NAMALWA (cell line): Measurements from ENCODE around the gene ACP4.
A peak's percentile ranks its signal among the peaks of the same experiment; 100 is the strongest.
"Not testable (repeated sequence)": the region's sequence is repeated elsewhere in the genome, so short reads cannot be mapped to it uniquely, and the experiment has no call there.

Experiments
- DNase-seq: peaks from one replicate; pipeline ENCODE4 v3.0.0-alpha.2; 2015; ENCODE audit warnings: low spot score

Gene ACP4

GRCh38 chr19:50797781-50798658 lies 7.8 kb downstream of the ACP4 start:
- DNase-seq, result no peak

GRCh38 chr19:50798659-50799546 lies 8.7 kb downstream of the ACP4 start:
- no peak for DNase-seq

GRCh38 chr19:50799547-50799851 lies 9.3 kb downstream of the ACP4 start:
- no peak for DNase-seq

- DNase-seq, result no peak
These were observed 10.9 kb downstream of the ACP4 start for GRCh38 chr19:50801107-50801506.

GRCh38 chr19:50803633-50804419 lies 13.6 kb downstream of the ACP4 start:
- DNase-seq, result peak; percentile 46

DNA sequence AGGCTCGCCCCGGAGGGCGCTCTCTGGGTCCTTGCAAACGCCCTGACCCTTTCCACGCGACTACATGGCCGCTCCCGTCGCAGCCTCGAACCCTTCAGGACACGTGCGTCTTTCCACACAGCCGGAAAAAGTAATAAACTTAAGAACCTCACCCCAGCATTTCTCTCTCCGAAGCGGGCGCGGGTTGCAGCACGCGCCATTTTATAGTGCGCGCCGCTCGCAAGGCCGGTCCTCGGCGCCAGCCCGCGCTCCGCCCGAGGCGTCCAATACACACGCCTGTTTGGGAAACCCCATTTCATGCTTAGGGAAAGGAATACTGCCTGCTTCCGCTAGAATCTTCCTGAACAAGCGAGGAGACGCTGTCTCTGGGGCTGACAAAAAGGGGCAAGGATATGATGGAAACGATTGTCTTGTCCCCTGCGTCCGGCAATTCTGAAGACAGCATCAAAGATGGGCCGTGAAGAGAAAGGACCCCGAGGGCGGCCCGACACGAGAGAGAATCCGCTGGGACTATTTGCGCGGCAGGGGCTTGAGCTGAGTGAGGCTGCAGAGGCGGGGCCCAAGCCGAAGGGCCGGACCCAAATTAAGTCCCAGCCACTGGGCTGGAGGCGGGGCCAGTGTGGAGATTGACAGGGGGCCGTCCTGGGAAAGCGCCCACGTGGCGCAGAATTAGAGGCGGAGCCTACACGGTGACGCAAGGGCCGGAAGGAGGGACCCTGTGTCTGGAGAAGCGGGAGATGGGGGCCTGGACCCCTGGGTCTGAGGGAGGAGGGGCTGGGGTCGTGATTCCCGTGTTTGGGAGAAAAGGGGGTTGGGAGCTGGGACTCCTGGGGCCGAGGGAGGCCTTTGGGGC lies 14.4 kb downstream of the ACP4 start:
- peak; percentile 99 for DNase-seq

- DNase-seq, result no peak
These were observed 18.6 kb downstream of the ACP4 start for GRCh38 chr19:50808856-50809255.

DNA sequence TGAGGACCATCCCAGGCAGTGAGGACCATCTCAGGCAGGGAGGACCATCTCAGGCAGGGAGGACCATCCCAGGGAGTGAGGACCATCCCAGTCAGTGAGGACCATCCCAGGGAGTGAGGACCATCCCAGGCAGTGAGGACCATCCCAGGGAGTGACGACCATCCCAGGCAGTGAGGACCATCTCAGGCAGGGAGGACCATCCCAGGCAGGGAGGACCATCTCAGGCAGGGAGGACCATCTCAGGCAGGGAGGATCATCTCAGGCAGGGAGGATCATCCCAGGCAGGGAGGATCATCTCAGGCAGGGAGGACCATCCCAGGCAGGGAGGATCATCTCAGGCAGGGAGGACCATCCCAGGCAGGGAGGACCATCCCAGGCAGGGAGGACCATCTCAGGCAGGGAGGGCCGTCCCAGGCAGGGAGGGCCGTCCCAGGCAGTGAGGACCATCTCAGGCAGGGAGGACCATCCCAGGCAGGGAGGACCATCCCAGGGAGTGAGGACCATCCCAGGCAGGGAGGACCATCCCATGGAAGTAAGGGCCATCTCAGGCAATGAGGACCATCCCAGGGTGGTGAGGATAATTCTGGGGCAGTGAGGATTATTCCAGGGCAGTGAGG lies 21.5 kb downstream of the ACP4 start:
- not testable (repeated sequence) for DNase-seq

GRCh38 chr19:50812474-50812873 lies 22.3 kb downstream of the ACP4 start:
- DNase-seq, result no peak

GRCh38 chr19:50814883-50815282 lies 24.7 kb downstream of the ACP4 start:
- no peak for DNase-seq

GRCh38 chr19:50815439-50815838 lies 25.2 kb downstream of the ACP4 start:
- no peak for DNase-seq

DNA sequence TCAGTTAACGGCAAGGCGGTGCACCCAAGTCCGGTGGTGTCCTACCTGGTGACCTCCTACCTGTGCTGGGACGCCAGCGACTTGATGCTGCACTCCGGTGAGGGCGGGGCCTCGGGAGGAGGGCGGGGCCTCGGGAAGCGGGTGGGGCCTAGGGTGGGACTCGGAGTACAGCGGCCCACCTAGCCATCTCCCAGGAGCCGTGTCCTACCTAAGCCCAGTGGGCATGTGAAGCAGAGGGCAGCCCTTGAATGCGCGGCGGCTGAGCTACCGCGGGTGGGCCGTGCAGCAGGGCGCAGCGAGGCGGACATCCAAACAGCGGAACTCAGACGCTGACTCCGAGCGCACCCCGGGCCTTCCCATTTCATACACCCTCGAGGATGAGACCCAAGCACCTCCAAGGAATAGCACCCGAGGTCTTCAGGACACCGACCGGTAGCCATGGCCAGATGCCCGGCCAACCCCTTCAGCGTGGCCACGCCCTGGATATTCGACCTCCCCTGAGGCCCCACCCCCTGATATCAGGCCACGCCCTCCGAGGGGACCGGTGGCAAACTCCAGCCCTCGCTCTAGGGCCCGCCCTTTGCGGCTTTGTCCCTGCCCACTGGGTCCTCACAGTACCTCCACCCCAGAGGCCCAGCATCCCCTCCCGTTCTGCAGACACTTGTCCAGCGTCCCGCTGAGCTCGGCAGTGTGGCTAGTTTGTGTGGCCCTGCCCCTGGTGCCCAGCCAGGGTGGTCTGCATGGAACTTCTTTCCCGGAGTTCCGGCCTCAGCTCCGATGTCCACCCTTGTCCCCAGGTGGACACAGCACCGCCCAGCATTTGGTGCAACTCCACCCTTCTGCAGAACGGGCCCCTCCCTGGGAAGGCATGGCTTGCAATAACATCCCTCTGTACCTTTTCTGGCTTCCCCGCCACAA lies 28.0 kb downstream of the ACP4 start:
- DNase-seq, result peak; percentile 60

GRCh38 chr19:50818859-50819472 lies 28.8 kb downstream of the ACP4 start:
- DNase-seq, result peak; percentile 62

GRCh38 chr19:50819636-50820035 lies 29.4 kb downstream of the ACP4 start:
- DNase-seq, result no peak

DNA sequence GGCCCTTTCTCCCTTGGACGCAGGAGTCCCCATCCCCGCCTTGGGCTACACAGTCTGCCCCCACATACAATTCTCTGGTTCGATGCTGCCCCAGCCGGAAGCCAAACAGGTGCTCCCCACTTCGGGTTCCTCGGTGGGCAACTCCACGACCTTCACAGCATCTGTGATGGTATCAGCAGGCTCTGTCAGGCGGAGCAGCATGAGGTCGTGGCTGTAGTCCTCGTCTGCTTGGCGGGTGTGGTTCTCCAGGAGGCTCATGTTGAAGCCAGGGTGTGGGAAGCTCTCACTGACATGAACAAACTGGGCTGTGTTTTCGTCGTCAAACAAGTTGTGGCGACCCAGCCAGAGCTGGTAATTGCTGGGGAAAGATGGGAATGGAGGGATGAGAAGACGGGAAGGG lies 29.9 kb downstream of the ACP4 start:
- DNase-seq, result peak; percentile 43

GRCh38 chr19:50820549-50821247 lies 30.5 kb downstream of the ACP4 start:
- DNase-seq, result no peak

- DNase-seq, result no peak
These were observed 31.0 kb downstream of the ACP4 start for GRCh38 chr19:50821248-50821612.

GRCh38 chr19:50821622-50822021 lies 31.4 kb downstream of the ACP4 start:
- DNase-seq, result no peak

DNA sequence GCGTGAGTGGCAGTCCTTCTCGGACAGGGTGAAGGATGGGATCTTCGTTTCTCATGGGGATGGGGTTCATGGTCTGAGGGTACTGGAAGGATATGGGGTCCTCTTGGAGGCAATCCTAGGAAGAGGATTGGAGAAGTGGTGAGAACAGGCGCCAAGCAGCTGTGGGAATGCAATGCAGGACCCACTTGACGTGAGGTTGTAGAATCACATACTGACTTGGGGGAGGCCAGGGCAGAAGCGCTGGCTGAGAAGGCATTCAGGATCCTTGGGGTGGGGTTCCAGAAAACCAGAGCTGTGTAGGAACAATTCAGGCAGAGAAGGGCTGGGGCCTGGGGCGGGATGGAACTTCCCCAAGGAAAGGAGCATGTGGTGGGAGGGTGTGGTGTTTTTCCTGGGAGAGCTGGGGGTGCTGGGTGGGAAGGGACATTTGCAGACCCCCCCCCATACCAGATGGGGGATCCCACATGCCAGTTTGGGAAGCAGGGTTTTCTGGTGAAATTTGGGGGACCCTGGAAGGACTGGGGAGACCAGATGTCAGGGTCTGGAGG lies 32.5 kb downstream of the ACP4 start:
- DNase-seq, result no peak
